AG09309 (cell line): Measurements from ENCODE around the gene ITGB4.

Source experiments
- DNase-seq: peaks from one replicate; pipeline ENCODE4 v3.0.0-alpha.2; 2010; ENCODE audit warnings: low read depth
- H3K4me3 ChIP-seq: 2 replicates; pipeline ENCODE4 v1.5.1; 2011; ENCODE audit warnings: mild to moderate bottlenecking, low read depth, low read length, moderate library complexity; ENCODE audit not compliant: control insufficient read depth
- TF ChIP-seq, protein P1 (sequence below): IDR thresholded peaks from 2 replicates; pipeline ENCODE4 v1.5.1; 2011; ENCODE audit warnings: mild to moderate bottlenecking, low read depth, low read length, inconsistent platforms; ENCODE audit not compliant: insufficient read depth, control insufficient read depth; ENCODE audit errors: missing control alignments

Gene ITGB4

DNA sequence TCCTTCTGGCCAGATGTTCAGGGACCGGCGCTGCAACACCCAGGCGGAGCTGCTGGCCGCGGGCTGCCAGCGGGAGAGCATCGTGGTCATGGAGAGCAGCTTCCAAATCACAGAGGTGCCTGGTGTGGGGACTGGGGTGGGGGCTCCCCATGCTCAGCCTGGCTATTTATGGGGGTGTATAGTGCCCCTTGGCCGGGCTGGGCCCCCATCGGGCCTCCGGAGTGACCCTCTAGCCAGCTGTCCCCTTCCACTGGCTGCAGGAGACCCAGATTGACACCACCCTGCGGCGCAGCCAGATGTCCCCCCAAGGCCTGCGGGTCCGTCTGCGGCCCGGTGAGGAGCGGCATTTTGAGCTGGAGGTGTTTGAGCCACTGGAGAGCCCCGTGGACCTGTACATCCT, 6.1 kb downstream of the ITGB4 start:
- DNase-seq, result no peak
- no peak overlapping the region for H3K4me3 ChIP-seq
- TF ChIP-seq, protein P1, sequence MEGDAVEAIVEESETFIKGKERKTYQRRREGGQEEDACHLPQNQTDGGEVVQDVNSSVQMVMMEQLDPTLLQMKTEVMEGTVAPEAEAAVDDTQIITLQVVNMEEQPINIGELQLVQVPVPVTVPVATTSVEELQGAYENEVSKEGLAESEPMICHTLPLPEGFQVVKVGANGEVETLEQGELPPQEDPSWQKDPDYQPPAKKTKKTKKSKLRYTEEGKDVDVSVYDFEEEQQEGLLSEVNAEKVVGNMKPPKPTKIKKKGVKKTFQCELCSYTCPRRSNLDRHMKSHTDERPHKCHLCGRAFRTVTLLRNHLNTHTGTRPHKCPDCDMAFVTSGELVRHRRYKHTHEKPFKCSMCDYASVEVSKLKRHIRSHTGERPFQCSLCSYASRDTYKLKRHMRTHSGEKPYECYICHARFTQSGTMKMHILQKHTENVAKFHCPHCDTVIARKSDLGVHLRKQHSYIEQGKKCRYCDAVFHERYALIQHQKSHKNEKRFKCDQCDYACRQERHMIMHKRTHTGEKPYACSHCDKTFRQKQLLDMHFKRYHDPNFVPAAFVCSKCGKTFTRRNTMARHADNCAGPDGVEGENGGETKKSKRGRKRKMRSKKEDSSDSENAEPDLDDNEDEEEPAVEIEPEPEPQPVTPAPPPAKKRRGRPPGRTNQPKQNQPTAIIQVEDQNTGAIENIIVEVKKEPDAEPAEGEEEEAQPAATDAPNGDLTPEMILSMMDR, result no peak

DNA sequence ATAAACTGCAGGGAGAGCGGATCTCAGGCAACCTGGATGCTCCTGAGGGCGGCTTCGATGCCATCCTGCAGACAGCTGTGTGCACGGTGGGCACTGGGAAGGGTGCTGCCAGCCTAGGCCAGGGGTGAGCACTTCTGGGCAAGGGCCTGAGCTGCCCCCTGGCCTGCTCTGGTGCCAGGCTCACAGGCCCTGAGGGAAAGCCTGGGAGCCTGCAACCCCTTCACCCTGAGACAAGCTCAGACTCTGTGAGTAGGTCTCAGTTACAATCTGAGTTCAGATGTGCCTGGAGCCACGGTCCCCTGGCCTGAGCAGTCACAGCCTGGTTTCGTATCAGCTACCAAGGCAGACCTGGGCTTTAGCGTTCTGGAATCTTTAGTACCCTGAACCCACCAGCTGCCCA, 8.1 kb downstream of the ITGB4 start:
- no peak overlapping the region for H3K4me3 ChIP-seq
- DNase-seq, result no peak
- TF ChIP-seq, protein P1, result no peak

DNA sequence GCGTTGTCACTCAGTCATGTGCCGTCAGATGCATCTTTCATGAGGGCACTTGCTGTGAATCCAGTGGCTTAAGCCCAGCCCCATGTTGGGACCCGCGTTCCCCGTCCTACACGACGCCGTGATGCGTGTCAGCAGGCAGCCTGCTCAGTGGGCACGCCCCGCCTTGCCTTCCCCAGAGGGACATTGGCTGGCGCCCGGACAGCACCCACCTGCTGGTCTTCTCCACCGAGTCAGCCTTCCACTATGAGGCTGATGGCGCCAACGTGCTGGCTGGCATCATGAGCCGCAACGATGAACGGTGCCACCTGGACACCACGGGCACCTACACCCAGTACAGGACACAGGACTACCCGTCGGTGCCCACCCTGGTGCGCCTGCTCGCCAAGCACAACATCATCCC, 8.8 kb downstream of the ITGB4 start:
- H3K4me3 ChIP-seq, result no peak overlapping the region

DNA sequence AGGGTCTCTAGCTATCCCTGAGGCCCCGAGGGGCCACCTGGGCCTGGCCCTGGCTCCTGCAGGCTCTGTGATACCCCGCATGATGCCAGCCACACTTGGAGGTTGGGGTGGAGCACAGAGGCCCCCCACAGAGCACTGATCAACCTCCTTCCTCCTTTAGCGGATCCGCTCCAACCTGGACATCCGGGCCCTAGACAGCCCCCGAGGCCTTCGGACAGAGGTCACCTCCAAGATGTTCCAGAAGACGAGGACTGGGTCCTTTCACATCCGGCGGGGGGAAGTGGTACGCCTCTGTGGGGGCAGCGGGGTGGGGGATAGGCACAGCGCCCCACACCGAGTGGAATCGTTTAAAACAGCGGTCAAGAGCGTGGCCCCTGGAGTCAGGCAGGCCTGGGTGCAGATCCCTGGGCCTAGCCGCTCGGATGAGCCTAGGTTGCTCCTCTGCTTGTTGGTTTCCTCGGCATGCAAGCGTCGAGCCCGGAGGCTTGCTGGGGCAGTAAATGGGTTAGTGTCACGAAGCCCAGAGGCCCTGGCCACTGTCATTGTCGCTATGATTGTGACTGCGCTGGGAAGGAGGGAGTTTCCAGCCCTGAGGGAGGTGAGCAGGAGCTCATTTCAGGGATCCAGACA, 9.9 kb downstream of the ITGB4 start:
- no peak for DNase-seq
- TF ChIP-seq, protein P1, result no peak
- no peak overlapping the region for H3K4me3 ChIP-seq

More for the DNA sequence above, 8.8 kb downstream of the ITGB4 start:
- TF ChIP-seq, protein P1, result no peak
- no peak for DNase-seq

DNA sequence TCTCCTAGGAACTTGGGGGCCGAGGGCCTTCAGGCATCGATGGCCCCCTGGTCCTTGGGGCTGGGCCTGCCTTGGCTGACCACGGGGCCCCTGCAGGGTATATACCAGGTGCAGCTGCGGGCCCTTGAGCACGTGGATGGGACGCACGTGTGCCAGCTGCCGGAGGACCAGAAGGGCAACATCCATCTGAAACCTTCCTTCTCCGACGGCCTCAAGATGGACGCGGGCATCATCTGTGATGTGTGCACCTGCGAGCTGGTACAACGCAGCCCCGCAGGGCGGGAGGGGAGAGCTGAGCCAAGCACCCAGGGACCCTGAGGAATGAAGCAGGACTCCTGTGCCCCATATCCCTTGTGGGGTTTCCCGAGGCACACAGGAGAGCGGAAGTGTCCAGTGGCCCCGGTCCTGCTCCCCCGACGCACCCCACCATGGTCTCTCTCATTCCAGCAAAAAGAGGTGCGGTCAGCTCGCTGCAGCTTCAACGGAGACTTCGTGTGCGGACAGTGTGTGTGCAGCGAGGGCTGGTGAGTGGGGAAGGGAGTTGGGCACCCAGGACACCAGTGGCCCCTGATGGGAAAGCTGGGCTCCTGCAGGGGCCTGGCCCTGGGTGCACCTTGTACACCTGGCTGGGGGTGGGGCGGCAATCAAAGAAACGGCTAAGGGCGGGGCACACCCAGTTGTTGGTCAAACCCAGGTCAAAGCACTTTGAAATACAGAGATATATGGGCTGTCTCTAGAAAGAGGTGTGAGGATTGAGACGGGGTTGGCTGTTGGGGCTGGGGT, 10.6 kb downstream of the ITGB4 start:
- H3K4me3 ChIP-seq, result no peak overlapping the region
- no peak for DNase-seq
- TF ChIP-seq, protein P1, result no peak

DNA sequence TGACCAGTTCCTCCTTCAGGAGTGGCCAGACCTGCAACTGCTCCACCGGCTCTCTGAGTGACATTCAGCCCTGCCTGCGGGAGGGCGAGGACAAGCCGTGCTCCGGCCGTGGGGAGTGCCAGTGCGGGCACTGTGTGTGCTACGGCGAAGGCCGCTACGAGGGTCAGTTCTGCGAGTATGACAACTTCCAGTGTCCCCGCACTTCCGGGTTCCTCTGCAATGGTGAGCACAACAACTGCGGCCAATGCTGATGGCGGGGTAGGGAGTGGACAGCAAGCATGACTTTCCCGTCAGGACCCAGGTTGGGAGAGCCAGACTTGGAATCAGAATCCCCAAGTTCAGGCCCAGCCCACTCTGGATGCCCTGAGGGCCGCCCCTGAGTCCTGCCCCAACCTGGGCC, 12.2 kb downstream of the ITGB4 start:
- TF ChIP-seq, protein P1, result no peak
- H3K4me3 ChIP-seq, result no peak overlapping the region
- no peak for DNase-seq
